ENCODE data around the gene CNN1. TPM values are rescaled to one million over a fixed set of nuclear protein-coding genes. Genes with fewer than 3 reads are reported as not detected.

Gene CNN1
- total and polyA plus RNA-seq, 2 of the 13 experiments (the other 11 are each of a cell fraction or from before 2014, with no cell fraction given): 0.70 to 1.1 TPM

DNA sequence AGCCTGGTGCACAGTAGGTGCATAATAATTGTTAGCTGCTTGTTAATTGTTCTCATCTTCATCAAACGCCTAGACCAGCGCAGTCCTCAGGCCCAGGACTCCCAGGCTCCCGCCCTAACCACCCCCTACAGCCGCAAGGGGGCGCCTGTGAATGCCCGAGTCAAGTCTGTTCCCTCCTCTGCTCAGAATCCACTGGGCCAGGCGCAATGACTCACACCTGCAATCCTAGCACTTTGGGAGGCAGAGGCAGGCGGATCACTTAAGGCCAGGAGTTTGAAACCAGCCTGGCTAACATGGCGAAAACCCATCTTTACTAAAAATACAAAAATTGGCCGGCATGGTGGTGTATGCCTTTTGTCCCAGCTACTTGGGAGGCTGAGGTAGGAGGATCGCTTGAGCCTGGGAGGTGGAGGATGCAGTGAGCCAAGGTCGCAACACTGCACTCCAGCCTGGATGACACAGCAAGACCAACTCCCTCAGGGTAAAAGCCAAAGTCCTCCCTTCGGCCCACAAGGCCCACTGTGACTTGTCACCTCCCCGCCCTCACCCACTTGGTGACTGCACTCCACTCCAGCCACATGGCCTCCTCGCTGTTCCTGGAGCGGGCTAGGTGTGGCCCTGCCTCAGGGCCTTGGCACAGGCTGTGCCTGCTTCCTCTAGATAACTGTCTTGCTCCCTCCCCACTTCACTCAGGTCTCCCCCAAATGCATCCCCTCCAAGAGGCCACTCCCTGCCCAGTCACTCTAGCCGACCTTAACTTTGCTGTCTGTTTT, 42.1 kb upstream of the CNN1 start:
- BruUV-seq (replicated peaks): no TSS peak
- Histone ChIP-seq H2AFZ (ENCODE audit: low read length) (no peak overlapping the region), H3K4me3 (replicated peaks in 1 of 3; ENCODE audit: insufficient read depth in 1 of 3, low read depth in 2 of 3, low read length in 3 of 3) (no peak overlapping the region), H4K20me1 (ENCODE audit: insufficient read depth, low read length) (no peaks in the 10 kb centered on the region), H3K36me3 (replicated peaks in 1 of 2; ENCODE audit: control insufficient read depth in 1 of 2, insufficient read depth in 2 of 2, low read length in 2 of 2) (peaks cover 5 to 15% of the 10 kb centered on the region in 2 experiments; a peak in 4 of 5 replicates), H3K4me1 (ENCODE audit: insufficient read depth, low read length) (peaks cover 1% of the 10 kb centered on the region), H3K79me2 (ENCODE audit: insufficient read depth, low read length) (no peaks in the 10 kb centered on the region), H3K27me3 (ENCODE audit: control insufficient read depth in 1 of 2, insufficient read depth in 2 of 2, low read length in 2 of 2) (no peaks in the 10 kb centered on the region; a peak in 1 of 5 replicates), H3K4me2 (ENCODE audit: low read depth, low read length) (no peak overlapping the region), H3K9ac (ENCODE audit: insufficient read depth, low read depth, low read length) (no peak overlapping the region), H3K9me3 (ENCODE audit: low read length) (no peaks in the 10 kb centered on the region), H3K27ac (ENCODE audit: extremely low read length, insufficient read depth, low read length) (no peak overlapping the region)
- DNase-seq (ENCODE audit: low spot score) (peak; percentile 62), FAIRE-seq (no peak), ATAC-seq (peak; percentile 83)
- WGBS (ENCODE audit: low lambda C conversion rate): 74% methylated on average over 14 of the region's 17 CpGs
- ChIA-PET CTCF (ENCODE audit: low intra/inter-chr PET ratio, low total read pairs) (interaction anchor here (0.7 to 1.8 kb wide), 3 partner anchors 91 to 92 kb away, joined by 3 to 4 read pairs (median 3); no protein-coding TSS in a partner anchor), POLR2A (no interaction called here)
- intact Hi-C loops (cut with micrococcal nuclease; ENCODE audit: unreplicated experiment): loop anchor here (5.0 kb wide), 1 partner anchor 91 kb away; no protein-coding TSS in a partner anchor
- in situ Hi-C loops (cut with HindIII; ENCODE audit: extremely low pct_ligation_motif_present, low pct_unique_long_range_greater_than_20kb): no loop called here
- TF ChIP-seq FOXK1 (CRISPR knock-in tag; IDR thresholded peaks at IDR 0.05; ENCODE audit: borderline replicate concordance, low read depth) (no peak), YEATS2 (CRISPR knock-in tag; IDR thresholded peaks at IDR 0.05; ENCODE audit: borderline replicate concordance) (no peak), HES4 (CRISPR knock-in tag; IDR thresholded peaks at IDR 0.05; ENCODE audit: borderline replicate concordance) (no peak), NFE2L1 (CRISPR knock-in tag; IDR thresholded peaks at IDR 0.05; ENCODE audit: borderline replicate concordance) (no peak), ZNF337 (CRISPR knock-in tag; IDR thresholded peaks at IDR 0.05; ENCODE audit: borderline replicate concordance, low read depth) (no peak), ZNF614 (CRISPR knock-in tag; IDR thresholded peaks at IDR 0.05; ENCODE audit: borderline replicate concordance) (no peak), STAG1 (CRISPR knock-in tag; IDR thresholded peaks at IDR 0.05) (peak; percentile 45), ZFP36L2 (CRISPR knock-in tag; IDR thresholded peaks at IDR 0.05) (no peak), HOXA9 (CRISPR knock-in tag; IDR thresholded peaks at IDR 0.05; ENCODE audit: borderline replicate concordance) (no peak), HMG20B (CRISPR knock-in tag; conservative IDR thresholded peaks at IDR 0.05) (no peak), HHEX (CRISPR knock-in tag; IDR thresholded peaks at IDR 0.05) (no peak), SCMH1 (CRISPR knock-in tag; IDR thresholded peaks at IDR 0.05; ENCODE audit: borderline replicate concordance) (no peak), ZNF253 (CRISPR knock-in tag; IDR thresholded peaks at IDR 0.05; ENCODE audit: borderline replicate concordance) (no peak), ZNF33A (CRISPR knock-in tag; IDR thresholded peaks at IDR 0.05; ENCODE audit: borderline replicate concordance) (no peak), FOXJ3 (CRISPR knock-in tag; IDR thresholded peaks at IDR 0.05; ENCODE audit: borderline replicate concordance) (no peak), SNRNP70 (IDR thresholded peaks at IDR 0.05; ENCODE audit: low read depth, low read length) (no peak), ZNF232 (CRISPR knock-in tag; IDR thresholded peaks at IDR 0.05; ENCODE audit: borderline replicate concordance) (no peak), ZNF180 (CRISPR knock-in tag; IDR thresholded peaks at IDR 0.05; ENCODE audit: borderline replicate concordance, low read depth) (no peak)
- TF ChIP-seq, protein P1, sequence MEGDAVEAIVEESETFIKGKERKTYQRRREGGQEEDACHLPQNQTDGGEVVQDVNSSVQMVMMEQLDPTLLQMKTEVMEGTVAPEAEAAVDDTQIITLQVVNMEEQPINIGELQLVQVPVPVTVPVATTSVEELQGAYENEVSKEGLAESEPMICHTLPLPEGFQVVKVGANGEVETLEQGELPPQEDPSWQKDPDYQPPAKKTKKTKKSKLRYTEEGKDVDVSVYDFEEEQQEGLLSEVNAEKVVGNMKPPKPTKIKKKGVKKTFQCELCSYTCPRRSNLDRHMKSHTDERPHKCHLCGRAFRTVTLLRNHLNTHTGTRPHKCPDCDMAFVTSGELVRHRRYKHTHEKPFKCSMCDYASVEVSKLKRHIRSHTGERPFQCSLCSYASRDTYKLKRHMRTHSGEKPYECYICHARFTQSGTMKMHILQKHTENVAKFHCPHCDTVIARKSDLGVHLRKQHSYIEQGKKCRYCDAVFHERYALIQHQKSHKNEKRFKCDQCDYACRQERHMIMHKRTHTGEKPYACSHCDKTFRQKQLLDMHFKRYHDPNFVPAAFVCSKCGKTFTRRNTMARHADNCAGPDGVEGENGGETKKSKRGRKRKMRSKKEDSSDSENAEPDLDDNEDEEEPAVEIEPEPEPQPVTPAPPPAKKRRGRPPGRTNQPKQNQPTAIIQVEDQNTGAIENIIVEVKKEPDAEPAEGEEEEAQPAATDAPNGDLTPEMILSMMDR (CRISPR knock-in tag; IDR thresholded peaks at IDR 0.05): peak; percentile 65
- TF ChIP-seq, protein P2, sequence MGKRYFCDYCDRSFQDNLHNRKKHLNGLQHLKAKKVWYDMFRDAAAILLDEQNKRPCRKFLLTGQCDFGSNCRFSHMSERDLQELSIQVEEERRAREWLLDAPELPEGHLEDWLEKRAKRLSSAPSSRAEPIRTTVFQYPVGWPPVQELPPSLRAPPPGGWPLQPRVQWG (CRISPR knock-in tag; IDR thresholded peaks at IDR 0.05; ENCODE audit: borderline replicate concordance, low read depth): no peak
- TF ChIP-seq, protein P3, sequence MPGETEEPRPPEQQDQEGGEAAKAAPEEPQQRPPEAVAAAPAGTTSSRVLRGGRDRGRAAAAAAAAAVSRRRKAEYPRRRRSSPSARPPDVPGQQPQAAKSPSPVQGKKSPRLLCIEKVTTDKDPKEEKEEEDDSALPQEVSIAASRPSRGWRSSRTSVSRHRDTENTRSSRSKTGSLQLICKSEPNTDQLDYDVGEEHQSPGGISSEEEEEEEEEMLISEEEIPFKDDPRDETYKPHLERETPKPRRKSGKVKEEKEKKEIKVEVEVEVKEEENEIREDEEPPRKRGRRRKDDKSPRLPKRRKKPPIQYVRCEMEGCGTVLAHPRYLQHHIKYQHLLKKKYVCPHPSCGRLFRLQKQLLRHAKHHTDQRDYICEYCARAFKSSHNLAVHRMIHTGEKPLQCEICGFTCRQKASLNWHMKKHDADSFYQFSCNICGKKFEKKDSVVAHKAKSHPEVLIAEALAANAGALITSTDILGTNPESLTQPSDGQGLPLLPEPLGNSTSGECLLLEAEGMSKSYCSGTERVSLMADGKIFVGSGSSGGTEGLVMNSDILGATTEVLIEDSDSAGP (CRISPR knock-in tag; IDR thresholded peaks at IDR 0.05; ENCODE audit: borderline replicate concordance): peak; percentile 34; the same call in 1 of the 2 replicates

All from HepG2 (cell line).